Jurkat, Clone E6-1 (cell line): ENCODE results near the gene TLE3.

ENCODE experiments used
- DNase-seq: peaks from one replicate; pipeline ENCODE4 v3.0.0-alpha.2; 2011; ENCODE audit warnings: low read depth, low spot score
- H3K4me3 ChIP-seq: 2 replicates; pipeline ENCODE4 v1.5.1; 2011; ENCODE audit warnings: mild to moderate bottlenecking, low read length, control low read depth, moderate library complexity

TLE3 gene

GRCh38 chr15:70069716-70070115 is 28.0 kb downstream of the TLE3 start:
- DNase-seq = no peak
- H3K4me3 ChIP-seq = no peak overlapping the region

- H3K4me3 ChIP-seq = no peak overlapping the region
- no peak for DNase-seq
These were observed 28.7 kb downstream of the TLE3 start for GRCh38 chr15:70068783-70069565.

- no peak overlapping the region for H3K4me3 ChIP-seq
- no peak for DNase-seq
These were observed 30.0 kb downstream of the TLE3 start for GRCh38 chr15:70067681-70068080.

GRCh38 chr15:70067011-70067410 is 30.7 kb downstream of the TLE3 start:
- H3K4me3 ChIP-seq = no peak overlapping the region
- DNase-seq = no peak

GRCh38 chr15:70066447-70066846 is 31.3 kb downstream of the TLE3 start:
- H3K4me3 ChIP-seq = no peak overlapping the region
- DNase-seq = no peak

GRCh38 chr15:70066004-70066403 is 31.7 kb downstream of the TLE3 start:
- DNase-seq = no peak
- no peak overlapping the region for H3K4me3 ChIP-seq

- DNase-seq = no peak
- no peak overlapping the region for H3K4me3 ChIP-seq
These were observed 32.6 kb downstream of the TLE3 start for GRCh38 chr15:70065006-70065722.

- H3K4me3 ChIP-seq = no peak overlapping the region
- no peak for DNase-seq
These were observed 33.3 kb downstream of the TLE3 start for GRCh38 chr15:70064441-70064840.

GRCh38 chr15:70063980-70064379 is 33.7 kb downstream of the TLE3 start:
- no peak for DNase-seq
- H3K4me3 ChIP-seq = no peak overlapping the region

- no peak overlapping the region for H3K4me3 ChIP-seq
- no peak for DNase-seq
These were observed 34.3 kb downstream of the TLE3 start for GRCh38 chr15:70063261-70063925.

GRCh38 chr15:70062321-70062956 is 35.3 kb downstream of the TLE3 start:
- H3K4me3 ChIP-seq = no peak overlapping the region
- DNase-seq = no peak

- no peak for DNase-seq
These were observed 35.9 kb downstream of the TLE3 start for GRCh38 chr15:70061696-70062270.

GRCh38 chr15:70060993-70061305 is 36.8 kb downstream of the TLE3 start:
- DNase-seq = no peak
- no peak overlapping the region for H3K4me3 ChIP-seq

More at GRCh38 chr15:70061696-70062270, 35.9 kb downstream of the TLE3 start:
- no peak overlapping the region for H3K4me3 ChIP-seq

GRCh38 chr15:70060214-70060992 is 37.3 kb downstream of the TLE3 start:
- no peak overlapping the region for H3K4me3 ChIP-seq
- no peak for DNase-seq

GRCh38 chr15:70059476-70060213 is 38.1 kb downstream of the TLE3 start:
- no peak overlapping the region for H3K4me3 ChIP-seq
- no peak for DNase-seq

GRCh38 chr15:70058642-70059360 is 38.9 kb downstream of the TLE3 start:
- no peak for DNase-seq
- no peak overlapping the region for H3K4me3 ChIP-seq

- no peak overlapping the region for H3K4me3 ChIP-seq
- DNase-seq = no peak
These were observed 39.6 kb downstream of the TLE3 start for GRCh38 chr15:70057931-70058641.
